HepG2 (cell line): ENCODE data around the gene ROM1.

Experiments used
- FOSL1 ChIP-seq: sonication (generic); formaldehyde crosslinking; IDR thresholded peaks from 2 replicates; pipeline ENCODE4 v1.9.0; 2021; ENCODE audit warnings: missing genetic modification reagents, borderline replicate concordance
- SMYD3 ChIP-seq: sonication (generic); formaldehyde crosslinking; IDR thresholded peaks from 2 replicates; pipeline ENCODE4 v1.8.1; 2023; ENCODE audit warnings: mild to moderate bottlenecking, missing genetic modification reagents
- ZNF737 ChIP-seq: sonication (generic); formaldehyde crosslinking; IDR thresholded peaks from 2 replicates; pipeline ENCODE4 v1.5.0; 2020; ENCODE audit warnings: missing genetic modification reagents, mild to moderate bottlenecking, borderline replicate concordance

GRCh38 chr11:62632492-62632891 lies 19.4 kb downstream of the ROM1 start:
- no peak for TF ChIP-seq FOSL1
- no peak for TF ChIP-seq ZNF737 (CRISPR knock-in tag)
- no peak for TF ChIP-seq SMYD3 (CRISPR knock-in tag)
